ENCODE data around the gene GJA3.

The GJA3 gene

DNA sequence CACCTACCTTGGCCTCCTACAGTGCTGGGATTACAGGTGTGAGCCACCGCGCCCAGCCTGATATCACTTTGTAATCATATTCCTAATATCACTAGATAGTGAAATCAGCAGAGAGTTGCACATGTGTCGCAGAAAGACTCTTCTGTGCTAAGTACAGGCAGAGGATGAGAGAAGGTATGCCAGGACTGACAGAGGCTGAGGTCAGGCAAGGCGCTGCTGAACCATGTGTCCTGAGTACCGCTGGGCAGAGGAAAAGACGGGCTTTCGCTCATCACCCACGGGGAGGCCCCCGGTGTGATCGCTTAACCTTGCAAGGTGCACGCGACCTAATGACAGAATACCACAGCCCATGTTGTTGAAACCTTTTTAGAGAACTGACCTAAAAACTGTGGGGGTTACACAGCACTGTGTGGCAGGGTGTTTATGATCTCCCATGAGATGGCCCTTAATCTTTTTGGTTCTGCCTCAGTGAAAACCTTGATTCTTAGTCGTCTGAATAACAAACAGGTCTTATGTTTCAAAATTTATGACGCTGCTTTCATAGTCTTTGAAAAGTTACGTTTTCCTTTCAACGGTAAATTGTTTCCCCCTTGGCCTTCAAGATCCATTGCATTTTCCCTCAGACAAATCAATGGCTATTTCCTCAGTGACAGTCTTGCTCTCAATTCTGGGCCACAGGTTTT lies 12.2 kb downstream of the GJA3 start:
- DNase-seq: no peak

DNA sequence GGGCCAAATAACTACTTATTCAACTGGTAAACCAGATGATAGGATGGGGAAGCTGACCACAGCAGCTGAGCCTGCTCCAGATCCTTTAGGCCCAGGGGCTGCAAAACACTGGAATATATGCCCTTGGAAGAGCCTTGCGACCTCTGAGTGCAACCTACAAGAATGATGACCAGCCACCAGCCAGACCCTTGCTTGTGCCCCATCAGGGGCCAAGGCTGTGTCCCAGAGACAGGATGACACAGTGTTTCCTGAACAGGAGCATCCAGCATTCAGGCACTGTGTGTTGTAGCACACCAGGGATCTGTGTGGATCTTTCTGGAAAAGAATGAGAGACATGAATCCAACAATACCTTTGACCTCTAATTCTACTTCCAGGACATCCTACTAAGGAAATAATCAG lies 14.5 kb downstream of the GJA3 start:
- DNase-seq: no peak

DNA sequence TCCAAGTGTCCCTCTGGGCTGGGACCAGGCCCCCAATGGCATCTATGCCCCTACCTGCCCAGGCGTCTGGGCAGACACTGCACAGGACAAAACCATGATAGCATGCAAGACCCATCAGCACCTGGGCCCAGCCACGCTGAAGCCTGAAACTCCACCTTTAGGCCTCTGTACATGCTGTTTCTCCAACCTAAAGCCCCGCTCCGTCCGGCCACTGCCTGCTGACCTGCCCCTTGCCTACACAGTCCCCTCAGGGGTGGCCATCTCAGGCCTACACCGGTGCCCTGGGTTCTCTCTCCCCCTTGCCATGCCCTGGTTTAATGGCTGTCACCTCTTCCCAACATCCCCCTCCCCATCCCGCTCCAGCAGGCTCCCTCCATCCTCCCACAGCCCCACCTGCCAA lies 15.3 kb downstream of the GJA3 start:
- no peak for DNase-seq

DNA sequence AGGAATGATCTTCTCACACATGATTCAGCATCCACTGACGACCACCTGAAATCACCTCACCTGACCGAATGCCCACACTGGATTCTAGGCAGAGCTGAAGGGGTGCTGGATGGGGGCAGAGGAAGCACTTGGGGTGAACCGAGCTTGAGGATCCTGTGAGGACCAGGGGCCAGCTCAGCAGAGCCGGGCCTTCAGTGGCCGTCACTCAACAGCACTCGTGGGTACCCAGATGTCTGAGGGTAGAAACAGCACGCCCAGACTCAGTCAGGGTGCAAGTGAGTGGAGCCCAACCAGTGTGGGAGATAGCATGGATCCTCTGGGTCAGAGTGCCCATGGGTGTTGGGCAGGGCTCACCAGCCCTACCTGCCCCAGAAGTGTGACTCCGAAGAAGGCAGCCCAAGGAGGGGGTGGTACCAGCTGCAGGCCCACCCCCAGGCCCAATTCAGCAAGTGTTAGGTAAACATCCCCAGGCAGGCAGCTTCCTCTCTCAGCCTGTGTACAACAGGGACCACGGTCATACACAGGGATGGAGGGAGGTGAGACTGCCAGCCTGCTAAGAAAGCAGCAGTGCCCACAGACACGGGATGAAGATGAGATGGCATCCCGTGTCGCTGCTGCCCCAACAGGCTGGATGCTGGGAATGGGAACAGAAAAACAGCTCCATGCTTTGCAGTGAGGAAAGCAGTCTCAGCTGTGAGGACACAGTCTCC lies 16.6 kb downstream of the GJA3 start:
- DNase-seq: no peak

DNA sequence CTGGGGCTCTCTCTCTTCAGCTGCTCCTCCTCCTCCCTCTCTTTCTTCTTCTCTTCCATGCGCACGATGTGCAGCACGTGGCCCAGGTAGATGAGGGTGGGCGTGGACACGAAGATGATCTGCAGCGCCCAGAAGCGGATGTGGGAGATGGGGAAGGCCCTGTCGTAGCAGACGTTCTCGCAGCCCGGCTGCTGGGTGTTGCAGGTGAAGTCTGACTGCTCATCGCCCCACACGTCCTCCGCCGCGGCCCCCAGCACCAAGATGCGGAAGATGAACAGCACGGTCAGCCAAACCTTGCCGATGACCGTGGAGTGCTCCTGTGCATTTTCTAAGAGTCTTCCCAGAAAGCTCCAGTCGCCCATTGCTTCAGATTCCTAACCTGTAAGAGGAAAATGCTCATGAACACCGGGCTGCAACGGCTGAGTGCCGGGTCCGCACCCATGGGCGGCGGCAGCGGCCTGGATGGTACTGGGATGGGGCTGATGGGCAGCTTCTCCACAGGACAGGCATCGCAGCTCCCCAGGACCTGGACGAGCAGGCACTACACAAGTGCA lies 17.8 kb downstream of the GJA3 start:
- DNase-seq: no peak

DNA sequence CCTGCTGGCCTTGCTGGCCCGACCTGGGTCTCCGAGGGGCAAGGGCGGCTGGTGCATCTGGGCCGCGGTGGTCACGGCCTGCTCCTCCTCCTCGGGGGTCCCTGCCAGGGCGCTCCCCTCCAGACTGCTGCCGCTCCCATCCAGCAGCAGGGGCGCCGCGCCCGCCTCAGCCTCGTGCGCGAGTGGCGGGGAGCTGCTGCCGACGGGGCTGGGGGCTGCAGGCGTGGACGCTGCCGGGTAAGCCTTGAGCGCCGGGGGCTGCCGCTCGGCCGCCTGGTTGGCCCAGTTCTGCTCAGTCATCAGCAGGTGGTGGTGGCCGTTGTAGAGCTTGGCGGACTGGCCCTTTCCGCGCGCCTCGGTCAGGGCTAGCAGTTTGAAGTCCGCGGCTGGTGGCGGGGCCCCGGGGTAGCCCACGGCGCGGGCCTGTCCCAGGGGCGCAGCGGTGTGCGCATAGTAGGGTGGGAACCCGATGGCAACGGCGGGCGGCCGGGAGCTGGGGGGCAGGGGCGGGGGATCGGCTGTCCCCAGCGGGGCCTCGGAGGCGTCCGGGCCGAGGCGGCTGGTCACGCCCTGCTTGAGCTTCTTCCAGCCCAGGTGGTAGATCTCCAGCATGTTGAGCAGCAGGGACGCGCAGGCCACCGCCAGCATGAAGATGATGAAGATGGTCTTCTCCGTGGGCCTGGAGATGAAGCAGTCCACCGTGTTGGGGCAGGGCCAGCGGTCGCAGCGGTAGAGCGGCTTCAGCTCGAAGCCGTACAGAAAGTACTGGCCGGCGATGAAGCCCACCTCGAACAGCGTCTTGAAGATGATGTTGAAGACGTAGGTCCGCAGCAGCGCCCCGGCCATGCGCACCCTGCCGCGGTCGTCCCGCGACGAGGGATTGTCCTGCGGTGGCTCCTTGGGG lies 18.6 kb downstream of the GJA3 start:
- no peak for DNase-seq

DNA sequence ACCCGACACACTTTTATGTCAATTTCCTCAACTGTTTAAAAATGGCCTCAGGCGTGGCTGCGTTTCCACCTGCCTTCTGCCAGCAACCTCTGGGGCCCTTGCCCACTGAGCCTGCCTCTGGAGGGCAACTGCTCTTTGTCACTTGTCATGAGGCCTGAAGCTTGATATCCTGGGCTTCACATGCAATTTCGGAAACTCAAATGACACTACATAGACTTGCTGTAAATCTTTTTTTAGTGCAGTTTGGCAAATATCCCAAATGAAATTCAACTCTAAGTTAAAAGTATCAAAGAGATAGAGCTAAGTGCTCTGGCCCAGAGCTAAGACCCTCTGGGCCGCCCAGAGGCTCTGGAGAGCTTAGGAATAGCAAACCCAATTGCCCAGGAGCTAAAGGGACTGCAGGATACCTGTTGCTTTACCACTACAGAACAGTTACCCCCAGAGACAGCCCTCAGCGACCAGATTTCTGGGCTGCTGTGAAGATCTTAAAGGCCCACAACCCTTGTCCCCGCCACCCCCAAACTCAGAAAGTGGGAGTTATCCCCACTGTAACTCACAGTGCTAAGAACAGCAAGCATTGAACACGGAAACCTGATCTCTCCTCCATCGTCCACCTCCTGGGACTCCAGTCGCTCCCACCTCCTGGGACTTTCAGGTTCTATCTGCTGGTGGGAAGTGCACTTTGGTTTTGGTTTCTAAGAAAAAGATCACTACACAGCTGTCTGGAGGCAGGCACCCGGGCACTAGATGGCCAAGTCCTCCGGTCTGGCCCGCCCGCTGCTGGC lies 19.4 kb downstream of the GJA3 start:
- DNase-seq: no peak

DNA sequence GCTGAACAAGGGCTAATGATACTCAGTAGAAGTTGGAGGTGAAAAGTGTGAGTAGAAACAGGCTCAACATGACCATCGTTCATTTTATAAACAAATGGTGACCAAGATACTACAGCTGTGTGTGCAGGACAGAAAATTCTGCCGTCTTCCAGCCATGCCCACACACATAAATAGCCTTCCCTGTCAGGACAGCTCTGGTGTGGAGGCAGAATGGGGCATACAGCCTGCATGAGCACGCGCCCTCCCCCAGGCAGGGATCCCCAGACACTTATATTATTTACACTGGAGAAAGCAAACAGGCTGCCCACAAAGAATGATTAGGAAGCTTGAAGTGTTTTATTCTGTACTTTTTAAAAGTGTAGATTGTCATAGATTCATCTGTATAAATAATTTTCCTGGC lies 20.4 kb downstream of the GJA3 start:
- DNase-seq: no peak

DNA sequence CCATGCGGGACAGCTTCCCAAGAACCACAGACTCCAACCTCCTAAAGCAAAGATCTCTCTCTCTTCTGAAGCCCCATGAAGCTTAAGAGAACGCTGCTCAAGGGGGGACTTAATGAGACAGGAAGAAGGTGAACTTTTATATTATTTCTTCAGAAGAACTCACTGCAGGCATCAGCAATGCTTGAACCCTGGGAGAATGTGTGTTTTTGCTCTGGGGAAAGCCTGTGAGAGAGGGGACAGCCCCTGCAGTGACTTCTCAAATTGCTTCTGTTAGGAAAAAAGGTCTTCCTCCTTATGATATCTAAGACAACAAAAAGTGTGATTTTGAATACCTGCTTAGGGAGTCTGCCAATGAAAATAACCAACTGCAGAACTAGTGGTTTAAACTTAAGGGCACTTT lies 23.0 kb downstream of the GJA3 start:
- DNase-seq: no peak

DNA sequence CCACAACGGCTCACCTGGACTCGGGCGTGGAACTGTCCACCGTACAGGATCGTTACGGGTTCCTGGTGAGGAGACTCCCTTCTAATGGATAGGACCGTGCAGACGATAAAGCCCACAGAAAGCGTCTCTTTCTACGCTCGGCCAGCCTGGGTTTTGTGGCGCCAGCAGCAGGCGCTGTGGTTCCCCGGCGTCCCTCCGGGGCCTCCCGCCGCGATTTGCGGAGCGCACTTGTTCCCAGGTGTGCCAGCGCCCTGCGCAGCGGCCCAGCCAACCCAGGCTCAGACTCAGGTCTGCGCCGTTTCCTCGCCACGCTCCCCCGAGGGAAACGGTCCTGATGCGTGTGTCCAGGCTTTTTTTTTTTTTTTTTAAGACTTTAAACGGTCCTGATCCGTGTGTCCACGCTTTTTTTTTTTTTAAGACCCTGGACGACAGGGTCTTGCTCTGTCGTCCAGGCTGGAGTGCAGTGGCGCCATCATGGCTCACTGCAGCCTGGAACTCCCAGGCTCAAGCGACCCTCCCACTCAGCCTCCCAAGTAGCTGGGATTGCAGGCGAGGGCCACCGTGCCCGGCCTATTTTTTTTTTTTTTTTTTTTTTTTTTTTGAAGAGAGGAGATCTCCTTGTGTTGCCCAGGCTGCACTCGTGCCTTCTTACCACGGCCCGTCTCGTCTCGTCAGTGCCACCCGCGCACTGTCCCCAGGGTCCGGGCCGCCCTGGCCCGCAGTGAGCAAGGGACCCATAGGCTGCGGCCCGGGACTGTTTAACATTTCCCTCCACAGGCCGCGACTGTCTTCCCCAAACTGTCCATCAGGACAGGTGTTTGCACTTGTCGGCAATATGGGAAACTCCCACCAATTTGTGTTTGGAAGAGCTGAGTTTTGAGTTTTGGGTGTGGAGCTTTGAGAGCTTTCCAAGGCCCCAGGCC lies 23.8 kb downstream of the GJA3 start:
- DNase-seq: no peak

DNA sequence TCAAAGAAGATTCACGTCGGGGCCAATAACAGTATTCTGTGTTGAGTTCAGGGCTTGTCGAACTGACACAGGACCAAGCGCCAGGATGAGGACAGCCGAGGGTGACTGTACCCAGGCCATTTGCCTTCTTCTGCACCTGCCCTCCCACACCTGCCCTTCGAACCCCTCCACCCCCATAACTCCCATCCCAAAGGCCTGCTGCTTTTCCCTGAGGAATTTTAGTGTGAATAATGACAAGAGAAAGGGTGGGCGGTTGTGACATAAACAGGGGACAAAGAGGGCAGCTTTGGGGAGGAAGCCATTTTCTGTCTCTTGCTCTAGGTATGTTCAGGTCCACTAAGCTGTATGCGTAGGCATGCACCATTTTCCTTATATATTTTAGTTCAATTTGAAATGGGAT lies 26.1 kb downstream of the GJA3 start:
- DNase-seq: no peak

DNA sequence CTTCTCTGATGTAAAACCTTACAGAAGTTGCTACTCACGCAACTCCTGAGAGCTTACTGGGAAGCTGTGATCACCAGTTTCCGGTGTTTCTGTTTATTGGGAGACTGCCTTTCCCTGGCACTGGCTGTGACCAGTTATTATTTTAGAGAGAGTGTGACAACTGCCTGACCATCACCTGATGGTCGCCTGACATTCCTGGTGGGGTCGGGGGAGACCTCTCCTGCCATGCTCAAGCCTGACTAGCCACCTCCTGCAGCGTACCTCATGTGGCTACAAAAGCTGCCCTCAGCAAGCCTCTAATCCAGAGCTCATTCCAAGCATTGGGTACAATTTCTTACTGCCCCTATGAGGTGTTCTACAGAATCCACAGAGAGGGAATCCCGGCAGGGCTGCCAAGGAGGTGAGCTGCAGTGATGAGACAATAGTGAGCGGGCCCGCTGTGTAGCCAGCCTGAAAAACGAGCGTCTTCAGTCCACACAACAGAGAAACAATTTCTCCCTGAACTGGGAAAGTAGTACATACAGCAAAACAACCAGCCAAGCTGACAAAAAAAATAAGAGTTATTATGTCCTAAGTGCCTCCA lies 28.7 kb downstream of the GJA3 start:
- no peak for DNase-seq

DNA sequence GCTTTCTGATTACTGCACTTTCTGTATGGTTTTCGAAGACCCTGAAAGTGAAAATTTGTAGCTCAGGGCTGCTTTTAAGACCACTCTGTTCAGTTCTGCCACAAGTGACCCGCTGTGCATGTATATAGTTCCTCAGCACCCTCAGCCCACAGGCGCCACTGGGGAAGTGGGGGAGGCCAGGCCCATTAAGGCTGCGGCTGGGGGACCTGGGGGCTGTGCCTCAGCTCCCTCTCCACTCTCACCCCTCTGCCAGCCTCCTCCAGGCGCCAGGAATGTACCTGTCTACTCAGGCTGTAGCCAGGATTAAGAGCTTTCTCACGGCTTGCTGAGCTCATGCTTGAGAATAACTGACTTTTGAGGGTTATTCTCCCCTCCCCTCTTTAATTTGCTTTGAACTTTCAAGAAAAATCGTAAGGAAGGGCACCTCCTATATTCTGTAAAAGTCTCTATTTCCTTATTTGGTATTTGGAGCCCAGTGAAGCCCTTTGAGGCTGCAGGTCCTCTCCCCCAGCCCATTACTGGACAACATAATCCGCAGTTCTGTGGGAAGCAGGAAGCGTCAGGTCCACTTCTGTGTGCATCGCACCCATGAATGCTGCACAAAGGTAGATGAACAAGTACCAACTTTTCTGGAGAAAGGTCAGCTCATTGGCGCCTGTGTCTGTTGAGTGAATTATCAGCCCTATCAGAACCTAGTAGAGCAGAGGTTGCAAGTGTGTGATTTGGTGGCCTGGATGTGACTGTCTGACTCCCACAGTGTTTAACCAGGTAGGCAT lies 29.6 kb downstream of the GJA3 start:
- DNase-seq: no peak

DNA sequence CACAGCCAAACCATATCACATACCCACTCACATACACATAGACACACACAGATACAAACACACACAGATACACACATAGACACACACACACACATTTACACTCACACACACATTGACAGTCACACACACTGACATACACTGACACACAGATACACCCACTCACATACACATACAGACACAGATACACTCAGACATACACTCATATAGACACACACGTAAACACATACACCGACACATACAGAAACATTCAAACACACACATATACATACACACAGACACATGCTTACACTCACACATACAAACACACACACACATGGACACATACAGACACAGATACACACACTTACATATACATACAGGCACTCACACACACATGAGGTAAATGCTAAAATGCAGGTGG lies 30.2 kb downstream of the GJA3 start:
- DNase-seq: no peak

DNA sequence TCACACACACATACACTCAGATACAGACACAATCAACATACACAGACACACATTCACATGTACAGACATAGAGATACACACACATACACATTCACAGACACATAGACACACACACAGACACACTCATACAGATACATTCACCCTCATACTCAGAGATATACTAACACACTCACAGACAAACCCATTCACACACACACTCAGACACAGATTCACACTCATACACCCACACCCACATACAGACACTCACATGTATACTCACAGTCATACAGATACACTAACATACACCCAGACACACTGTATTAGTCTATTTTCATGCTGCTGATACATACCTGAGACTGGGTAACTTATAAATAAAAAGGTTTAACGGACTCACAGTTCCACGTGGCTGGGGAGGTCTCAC lies 30.8 kb downstream of the GJA3 start:
- DNase-seq: no peak

DNA sequence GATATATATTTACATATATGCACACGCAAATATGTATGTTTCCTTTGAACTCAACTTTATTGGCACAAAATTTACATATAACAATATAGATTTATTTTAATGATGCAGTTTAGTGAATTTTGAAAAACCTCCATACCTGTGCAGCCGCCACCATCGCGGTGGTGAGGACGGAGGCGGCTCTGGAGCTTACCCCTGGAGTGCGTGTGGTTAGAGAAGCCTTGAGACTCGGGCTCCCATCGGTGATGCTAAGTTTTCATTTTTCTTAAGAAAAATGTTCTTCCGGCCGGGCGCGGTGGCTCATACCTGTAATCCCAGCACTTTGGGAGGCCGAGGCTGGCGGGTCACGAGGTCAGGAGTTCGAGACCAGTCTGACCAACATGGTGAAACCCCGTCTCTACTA lies 31.8 kb downstream of the GJA3 start:
- DNase-seq: no peak

DNA sequence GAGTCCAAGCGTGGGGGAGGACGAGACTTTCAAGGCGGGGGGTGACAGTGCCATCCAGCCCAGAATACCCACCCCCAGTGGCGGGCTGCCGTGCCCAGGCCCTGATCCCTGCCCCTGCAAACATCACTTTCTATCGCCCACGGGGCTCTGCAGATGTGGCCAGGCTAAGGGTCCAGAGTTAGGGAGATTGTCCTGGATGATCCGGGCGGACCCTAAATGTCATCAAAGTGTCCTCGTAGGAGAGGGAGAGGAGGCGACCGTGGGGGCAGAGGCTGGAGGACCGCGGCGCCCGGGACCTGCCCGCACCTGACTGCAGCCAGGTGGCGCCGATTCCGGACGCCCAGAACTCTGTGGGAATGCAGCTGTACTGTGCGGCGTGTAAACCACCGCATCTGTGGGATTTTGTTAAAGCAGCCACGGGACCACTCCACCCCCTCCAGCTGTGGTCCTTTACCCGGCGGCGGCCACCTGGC lies 32.4 kb downstream of the GJA3 start:
- no peak for DNase-seq

DNA sequence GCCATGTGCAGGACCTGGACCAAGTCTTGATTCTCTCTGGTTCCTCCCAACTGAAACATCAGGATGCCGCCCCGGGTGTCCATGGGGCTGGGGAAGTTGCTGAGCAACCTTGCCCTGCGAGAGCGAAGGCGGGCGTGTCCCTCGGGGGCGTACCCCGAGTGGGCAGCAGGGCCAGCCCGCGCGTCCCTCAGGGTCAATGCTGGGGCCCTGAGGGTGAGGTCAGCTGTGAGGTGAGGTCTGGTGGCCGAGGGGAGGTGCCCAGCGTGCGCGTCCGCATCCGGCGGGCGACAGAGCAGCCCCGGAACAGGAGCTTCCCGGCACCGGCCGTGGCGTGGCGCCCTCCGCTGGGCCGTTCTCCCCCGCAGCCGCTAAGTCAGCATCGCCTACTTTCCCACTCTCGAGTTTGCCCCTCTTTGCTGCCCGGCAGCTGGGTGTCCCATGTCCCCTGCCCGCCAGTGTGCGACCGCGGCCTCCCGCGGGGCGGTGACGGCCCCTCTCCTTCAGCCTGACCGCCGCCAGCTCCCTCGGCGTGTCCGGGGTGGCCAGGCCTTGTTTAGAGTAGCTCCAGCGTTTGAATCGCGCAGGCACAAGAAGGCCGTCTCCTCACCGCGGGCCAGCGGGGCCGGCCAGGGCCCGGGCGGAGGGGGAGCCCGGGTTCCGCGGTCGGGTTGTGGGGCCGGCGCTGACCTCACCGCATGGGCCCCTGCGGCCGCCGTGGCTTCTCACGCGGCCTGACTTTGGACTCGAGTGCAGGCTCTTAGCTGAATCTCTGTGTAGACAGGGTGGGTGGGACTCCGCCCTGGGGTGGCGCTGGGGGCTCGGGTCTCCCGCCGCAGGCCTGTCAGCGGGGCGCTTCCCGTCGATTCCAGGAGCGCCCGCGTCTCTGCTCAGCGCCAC lies 33.0 kb downstream of the GJA3 start:
- no peak for DNase-seq

DNA sequence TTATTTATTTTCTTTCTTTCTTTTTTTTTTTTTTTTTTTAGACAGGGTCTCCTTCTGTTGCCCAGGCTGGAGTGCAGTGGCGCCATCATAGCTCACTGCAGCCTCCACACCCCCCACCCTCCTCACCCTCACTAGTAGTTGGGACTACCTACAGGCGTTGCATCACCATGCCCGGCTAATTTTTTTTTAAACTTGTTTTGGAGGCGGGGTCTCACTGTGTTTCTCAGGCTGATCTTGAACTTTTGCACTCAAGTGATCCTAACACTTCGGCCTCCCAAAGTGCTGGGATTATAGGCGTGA lies 33.6 kb downstream of the GJA3 start:
- no peak for DNase-seq
